ENCODE results near the gene SLC35G1. TPM values are rescaled to one million over a fixed set of nuclear protein-coding genes. Genes with fewer than 3 reads are reported as not detected.
A peak's percentile ranks its signal among the peaks of the same experiment; 100 is the strongest.

The SLC35G1 gene
- polyA plus RNA-seq, 1 experiment = 4.5 TPM

- Histone ChIP-seq H3K36me3 (ENCODE audit: control insufficient read depth, insufficient read depth, low read length) (no peaks in the 10 kb centered on the region), H3K27me3 (ENCODE audit: control insufficient read depth, insufficient read depth, low read length) (peaks cover 16% of the 10 kb centered on the region), H3K4me3 (ENCODE audit: low read depth, low read length) (no peak overlapping the region)
- POLR2A ChIA-PET = no interaction called here
- CTCF ChIA-PET = no interaction called here
- TF ChIP-seq CTCF (IDR thresholded peaks at IDR 0.05; ENCODE audit: insufficient read depth, low read depth, low read length) = no peak
- DNase-seq (ENCODE audit: low read depth) = no peak
Measured at GRCh38 chr10:93851169-93851568, 42.6 kb upstream of the SLC35G1 start.

- no peak for TF ChIP-seq CTCF (IDR thresholded peaks at IDR 0.05; ENCODE audit: insufficient read depth, low read depth, low read length)
- H3K36me3 ChIP-seq (ENCODE audit: control insufficient read depth, insufficient read depth, low read length) = no peaks in the 10 kb centered on the region
- peaks cover 16% of the 10 kb centered on the region for H3K27me3 ChIP-seq (ENCODE audit: control insufficient read depth, insufficient read depth, low read length)
- DNase-seq (ENCODE audit: low read depth) = no peak
- POLR2A ChIA-PET = no interaction called here
- H3K4me3 ChIP-seq (ENCODE audit: low read depth, low read length) = no peak overlapping the region
- CTCF ChIA-PET = interaction anchor here (0.5 kb wide), 1 partner anchor 500 kb away, joined by 3 read pairs; no protein-coding TSS in a partner anchor
Measured at GRCh38 chr10:93852476-93853095, 41.2 kb upstream of the SLC35G1 start.

GRCh38 chr10:93854975-93855374, 38.8 kb upstream of the SLC35G1 start:
- peaks cover 13% of the 10 kb centered on the region for H3K27me3 ChIP-seq (ENCODE audit: control insufficient read depth, insufficient read depth, low read length)
- ChIA-PET CTCF (interaction anchor here (0.7 to 1.3 kb wide), 2 partner anchors 108 to 302 kb away, joined by 3 to 4 read pairs; no protein-coding TSS in a partner anchor), POLR2A (no interaction called here)
- no peaks in the 10 kb centered on the region for H3K36me3 ChIP-seq (ENCODE audit: control insufficient read depth, insufficient read depth, low read length)
- H3K4me3 ChIP-seq (ENCODE audit: low read depth, low read length) = no peak overlapping the region
- TF ChIP-seq CTCF (IDR thresholded peaks at IDR 0.05; ENCODE audit: insufficient read depth, low read depth, low read length) = no peak
- DNase-seq (ENCODE audit: low read depth) = no peak

- H3K36me3 ChIP-seq (ENCODE audit: control insufficient read depth, insufficient read depth, low read length) = no peaks in the 10 kb centered on the region
- CTCF ChIA-PET = interaction anchor here (3.2 kb wide), 1 partner anchor 111 kb away, joined by 18 read pairs; no protein-coding TSS in a partner anchor
- TF ChIP-seq CTCF (IDR thresholded peaks at IDR 0.05; ENCODE audit: insufficient read depth, low read depth, low read length) = no peak
- POLR2A ChIA-PET = no interaction called here
- peaks cover 3% of the 10 kb centered on the region for H3K27me3 ChIP-seq (ENCODE audit: control insufficient read depth, insufficient read depth, low read length)
- no peak for DNase-seq (ENCODE audit: low read depth)
- no peak overlapping the region for H3K4me3 ChIP-seq (ENCODE audit: low read depth, low read length)
Measured at GRCh38 chr10:93856349-93857145, 37.2 kb upstream of the SLC35G1 start.

- no peaks in the 10 kb centered on the region for H3K36me3 ChIP-seq (ENCODE audit: control insufficient read depth, insufficient read depth, low read length)
- peak; percentile 41; the same call in 1 of the 2 replicates for TF ChIP-seq CTCF (IDR thresholded peaks at IDR 0.05; ENCODE audit: insufficient read depth, low read depth, low read length)
- H3K27me3 ChIP-seq (ENCODE audit: control insufficient read depth, insufficient read depth, low read length) = peaks cover 3% of the 10 kb centered on the region
Measured at GRCh38 chr10:93859049-93859655, 34.6 kb upstream of the SLC35G1 start.

More at GRCh38 chr10:93859049-93859655, 34.6 kb upstream of the SLC35G1 start:
- POLR2A ChIA-PET = no interaction called here
- no peak for DNase-seq (ENCODE audit: low read depth)
- no peak overlapping the region for H3K4me3 ChIP-seq (ENCODE audit: low read depth, low read length)
- CTCF ChIA-PET = interaction anchor here (0.6 to 3.3 kb wide), 21 partner anchors 8 to 346 kb away, joined by 3 to 18 read pairs (median 4); no protein-coding TSS in a partner anchor
